Stimulated activated CD8-positive, alpha-beta memory T cell treated with anti-CD3 and anti-CD28 coated beads, Interleukin-12 subunit alpha, Interleukin-12 subunit beta, amount 100 ng/mL, for 24 hours (primary cell): ENCODE data around the gene REM1.

Source experiments
- DNase-seq: peaks from one replicate; pipeline ENCODE4 v3.0.0-alpha.2; 2020; ENCODE audit errors: extremely low read depth

Gene REM1

GRCh38 chr20:31523361-31524283, 48.5 kb downstream of the REM1 start:
- DNase-seq = no peak

GRCh38 chr20:31527266-31527665, 52.2 kb downstream of the REM1 start:
- DNase-seq = no peak
